SK-N-SH (cell line): ENCODE data around the gene SBF2. TPM values are rescaled to one million over a fixed set of nuclear protein-coding genes. Genes with fewer than 3 reads are reported as not detected.

Source experiments
- CTCF ChIA-PET: fragments of 300-600, 350-600 bp; formaldehyde crosslinking; extraction: SDS; loops from one replicate; lab custom pipeline; 2021; lab: Yijun Ruan, JAX
- POLR2A ChIA-PET: fragments of 350-600 bp; sonication (Branson Sonifier 250); formaldehyde crosslinking; extraction: SDS; loops from one replicate; lab custom pipeline; 2020; ENCODE audit warnings: antibody characterized with exemption, inconsistent platforms; lab: Yijun Ruan, JAX
- DNase-seq: peaks from one replicate; pipeline ENCODE4 v3.0.0; 2012
- H2AFZ ChIP-seq: fragments of 200-600 bp; sonication (generic); 2 replicates; pipeline ENCODE4 v1.8.1; 2016; ENCODE audit warnings: antibody characterized with exemption, mild to moderate bottlenecking, low read depth
- H3F3A ChIP-seq: fragments of 200-600 bp; sonication (generic); replicated peaks from 2 replicates; pipeline ENCODE3; 2016; ENCODE audit warnings: antibody characterized with exemption, mild to moderate bottlenecking; ENCODE audit not compliant: insufficient read depth
- H3K27ac ChIP-seq, 2 experiments: fragments of 200-500 bp in 1 of 2; fragments of 200-600 bp in 1 of 2; sonication (Bioruptor generic) in 1 of 2; sonication (generic), shearing (Covaris generic) in 1 of 2; 2 replicates each; pipeline versions ENCODE4 v1.5.1 to v1.6.1; 2014 to 2016; ENCODE audit warnings: low read depth in 2 of 2, inconsistent platforms in 1 of 2, low read length in 1 of 2, mild to moderate bottlenecking in 1 of 2, mixed read lengths in 1 of 2
- H3K27me3 ChIP-seq: fragments of 200-600 bp; sonication (generic), shearing (Covaris generic); 2 replicates; pipeline ENCODE4 v1.6.1; 2016; ENCODE audit warnings: mixed run types; ENCODE audit not compliant: insufficient read depth
- H3K36me3 ChIP-seq, 2 experiments: fragments of 200-500 bp in 1 of 2; fragments of 200-600 bp in 1 of 2; sonication (Bioruptor generic) in 1 of 2; sonication (generic) in 1 of 2; replicated peaks in 1 of 2; 2 replicates each; pipeline versions ENCODE3 to v1.5.1; 2014 to 2016; ENCODE audit warnings: low read length in 1 of 2, mild to moderate bottlenecking in 1 of 2; ENCODE audit not compliant: insufficient read depth in 2 of 2, control insufficient read depth in 1 of 2
- H3K4me1 ChIP-seq, 2 experiments: fragments of 200-500 bp in 1 of 2; fragments of 200-600 bp in 1 of 2; sonication (Bioruptor generic) in 1 of 2; sonication (generic), shearing (Covaris generic) in 1 of 2; 2 replicates each; pipeline versions ENCODE4 v1.5.1 to v1.6.1; 2014 to 2016; ENCODE audit warnings: low read depth in 1 of 2, low read length in 1 of 2, mixed run types in 1 of 2; ENCODE audit not compliant: insufficient read depth in 2 of 2, control insufficient read depth in 1 of 2
- H3K4me2 ChIP-seq: fragments of 200-600 bp; sonication (generic), shearing (Covaris generic); 2 replicates; pipeline ENCODE4 v1.6.1; 2017; ENCODE audit warnings: mixed run types
- H3K4me3 ChIP-seq, 2 experiments: fragments of 200-500 bp in 1 of 2; fragments of 200-600 bp in 1 of 2; sonication (Bioruptor generic) in 1 of 2; sonication (generic), shearing (Covaris generic) in 1 of 2; 2 replicates each; pipeline versions ENCODE4 v1.5.1 to v1.8.1; 2014 to 2016; ENCODE audit warnings: low read depth in 2 of 2, inconsistent platforms in 1 of 2, low read length in 1 of 2, mild to moderate bottlenecking in 1 of 2, mixed read lengths in 1 of 2, moderate library complexity in 1 of 2
- H3K79me2 ChIP-seq: fragments of 200-600 bp; sonication (generic); 2 replicates; pipeline ENCODE4 v1.8.1; 2017; ENCODE audit warnings: mild to moderate bottlenecking; ENCODE audit not compliant: insufficient read depth
- H3K9ac ChIP-seq: fragments of 200-600 bp; sonication (generic); 2 replicates; pipeline ENCODE4 v1.6.1; 2017; ENCODE audit warnings: mixed run types
- H3K9me2 ChIP-seq: fragments of 200-600 bp; sonication (generic); 2 replicates; pipeline ENCODE4 v1.6.1; 2017; ENCODE audit warnings: mixed run types
- H3K9me3 ChIP-seq: fragments of 200-600 bp; sonication (generic); 2 replicates; pipeline ENCODE4 v1.6.1; 2017; ENCODE audit warnings: mixed run types, mild to moderate bottlenecking, moderate library complexity
- H4K20me1 ChIP-seq: fragments of 200-600 bp; sonication (generic); 2 replicates; pipeline ENCODE4 v1.6.1; 2017; ENCODE audit warnings: mild to moderate bottlenecking, mixed run types; ENCODE audit not compliant: insufficient read depth
- CHD2 ChIP-seq: fragments of 150-350 bp; IDR thresholded peaks from 2 replicates; pipeline ENCODE4 v1.6.1; 2018; ENCODE audit warnings: low read length; ENCODE audit not compliant: partially characterized antibody
- ELF1 ChIP-seq: IDR thresholded peaks from 2 replicates; pipeline ENCODE4 v1.4.0; 2012
- EP300 ChIP-seq, 2 experiments: IDR thresholded peaks; 2 replicates each; pipeline versions ENCODE4 v1.4.0 to v1.6.1; 2012; ENCODE audit warnings: borderline replicate concordance in 1 of 2, low read depth in 1 of 2, low read length in 1 of 2
- FOSL2 ChIP-seq: IDR thresholded peaks from 2 replicates; pipeline ENCODE4 v1.4.0; 2012; ENCODE audit warnings: low read depth, mild to moderate bottlenecking, moderate library complexity, borderline replicate concordance
- FOXJ3 ChIP-seq: sonication (generic); formaldehyde crosslinking; IDR thresholded peaks from 2 replicates; pipeline ENCODE4 v1.5.1; 2020; ENCODE audit warnings: mild to moderate bottlenecking, missing genetic modification reagents
- FOXM1 ChIP-seq: IDR thresholded peaks from 2 replicates; pipeline ENCODE4 v1.4.0; 2012; ENCODE audit warnings: low read depth, mild to moderate bottlenecking
- GATA2 ChIP-seq: sonication (generic); formaldehyde crosslinking; IDR thresholded peaks from 2 replicates; pipeline ENCODE4 v1.5.0; 2020; ENCODE audit warnings: mild to moderate bottlenecking, missing genetic modification reagents
- IRF3 ChIP-seq: fragments of 150-350 bp; IDR thresholded peaks from 2 replicates; pipeline ENCODE4 v1.6.1; 2016; ENCODE audit warnings: mild to moderate bottlenecking, low read depth, low read length
- JUND ChIP-seq: IDR thresholded peaks from 2 replicates; pipeline ENCODE4 v1.4.0; 2012
- MAX ChIP-seq: IDR thresholded peaks from 2 replicates; pipeline ENCODE4 v1.4.0; 2012; ENCODE audit warnings: low read depth
- MXI1 ChIP-seq: IDR thresholded peaks from 2 replicates; pipeline ENCODE4 v1.6.1; 2012; ENCODE audit warnings: mild to moderate bottlenecking, low read depth, low read length, improper control_type of control experiment
- NRF1 ChIP-seq: IDR thresholded peaks from 2 replicates; pipeline ENCODE4 v1.6.1; 2012; ENCODE audit warnings: low read depth, mild to moderate bottlenecking, low read length
- POLR2AphosphoS5 ChIP-seq: IDR thresholded peaks from 2 replicates; pipeline ENCODE4 v1.6.1; 2012; ENCODE audit warnings: low read depth, low read length
- RCOR1 ChIP-seq: fragments of 150-350 bp; IDR thresholded peaks from 2 replicates; pipeline ENCODE4 v1.6.1; 2017; ENCODE audit warnings: antibody characterized with exemption, low read length
- SIN3A ChIP-seq: IDR thresholded peaks from 2 replicates; pipeline ENCODE4 v1.6.1; 2012; ENCODE audit warnings: low read depth, mild to moderate bottlenecking, low read length, moderate library complexity, borderline replicate concordance
- TEAD4 ChIP-seq: IDR thresholded peaks from 2 replicates; pipeline ENCODE4 v1.4.0; 2012; ENCODE audit warnings: mild to moderate bottlenecking, borderline replicate concordance; ENCODE audit not compliant: insufficient read depth
- YY1 ChIP-seq: IDR thresholded peaks from 2 replicates; pipeline ENCODE4 v1.4.0; 2012; ENCODE audit warnings: low read depth, mild to moderate bottlenecking
- WGBS: methylation state at CpG from one replicate; pipeline ENCODE4 v1.1.6; 2017; ENCODE audit warnings: low lambda C conversion rate; 5-methylcytosine and 5-hydroxymethylcytosine counted together
- polyA plus RNA-seq, 3 experiments: library from polyadenylated mRNA; depleted of rRNA; stranded (reverse); fragments of >200 nt; gene quantifications; 2 replicates each; pipeline ENCODE4 v1.2.3, GENCODE V29; 2012
- TF ChIP-seq, protein P1 (sequence below): IDR thresholded peaks from 2 replicates; pipeline ENCODE4 v1.6.1; 2012; ENCODE audit warnings: mild to moderate bottlenecking, low read depth, low read length, moderate library complexity

The SBF2 gene
- polyA plus RNA-seq, 1 of the 3 experiments (the other 2 are of a cell fraction), result 23.0 TPM

GRCh38 chr11:9875862-9876261 is 418.2 kb downstream of the SBF2 start:
- POLR2A ChIA-PET, result no interaction called here

GRCh38 chr11:9875399-9875798 is 418.6 kb downstream of the SBF2 start:
- no peak overlapping the region for H3K4me2 ChIP-seq
- CTCF ChIA-PET, result interaction anchor here (1.5 kb wide), 1 partner anchor 13 kb away, joined by 3 read pairs; no protein-coding TSS in a partner anchor

More at GRCh38 chr11:9875862-9876261, 418.2 kb downstream of the SBF2 start:
- no peak overlapping the region for H2AFZ ChIP-seq
- no peak overlapping the region for H3K4me2 ChIP-seq
- TF ChIP-seq FOXJ3 (CRISPR knock-in tag) (no peak), IRF3 (no peak), POLR2AphosphoS5 (no peak), MXI1 (no peak), GATA2 (CRISPR knock-in tag) (no peak), FOXM1 (no peak), SIN3A (no peak)
- TF ChIP-seq, protein P1, sequence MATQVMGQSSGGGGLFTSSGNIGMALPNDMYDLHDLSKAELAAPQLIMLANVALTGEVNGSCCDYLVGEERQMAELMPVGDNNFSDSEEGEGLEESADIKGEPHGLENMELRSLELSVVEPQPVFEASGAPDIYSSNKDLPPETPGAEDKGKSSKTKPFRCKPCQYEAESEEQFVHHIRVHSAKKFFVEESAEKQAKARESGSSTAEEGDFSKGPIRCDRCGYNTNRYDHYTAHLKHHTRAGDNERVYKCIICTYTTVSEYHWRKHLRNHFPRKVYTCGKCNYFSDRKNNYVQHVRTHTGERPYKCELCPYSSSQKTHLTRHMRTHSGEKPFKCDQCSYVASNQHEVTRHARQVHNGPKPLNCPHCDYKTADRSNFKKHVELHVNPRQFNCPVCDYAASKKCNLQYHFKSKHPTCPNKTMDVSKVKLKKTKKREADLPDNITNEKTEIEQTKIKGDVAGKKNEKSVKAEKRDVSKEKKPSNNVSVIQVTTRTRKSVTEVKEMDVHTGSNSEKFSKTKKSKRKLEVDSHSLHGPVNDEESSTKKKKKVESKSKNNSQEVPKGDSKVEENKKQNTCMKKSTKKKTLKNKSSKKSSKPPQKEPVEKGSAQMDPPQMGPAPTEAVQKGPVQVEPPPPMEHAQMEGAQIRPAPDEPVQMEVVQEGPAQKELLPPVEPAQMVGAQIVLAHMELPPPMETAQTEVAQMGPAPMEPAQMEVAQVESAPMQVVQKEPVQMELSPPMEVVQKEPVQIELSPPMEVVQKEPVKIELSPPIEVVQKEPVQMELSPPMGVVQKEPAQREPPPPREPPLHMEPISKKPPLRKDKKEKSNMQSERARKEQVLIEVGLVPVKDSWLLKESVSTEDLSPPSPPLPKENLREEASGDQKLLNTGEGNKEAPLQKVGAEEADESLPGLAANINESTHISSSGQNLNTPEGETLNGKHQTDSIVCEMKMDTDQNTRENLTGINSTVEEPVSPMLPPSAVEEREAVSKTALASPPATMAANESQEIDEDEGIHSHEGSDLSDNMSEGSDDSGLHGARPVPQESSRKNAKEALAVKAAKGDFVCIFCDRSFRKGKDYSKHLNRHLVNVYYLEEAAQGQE, result no peak
- no peak overlapping the region for H3K27ac ChIP-seq
- no peaks in the 10 kb centered on the region for H3K9me2 ChIP-seq
- WGBS, result 82% methylated on average over 6 of the region's 6 CpGs
- DNase-seq, result no peak
- no peaks in the 10 kb centered on the region for H3K27me3 ChIP-seq
- no peaks in the 10 kb centered on the region for H4K20me1 ChIP-seq
- 0 out of 2 replicates have a peak, but pooled peaks cover 5% of the 10 kb centered on the region for H3K9me3 ChIP-seq
- H3K79me2 ChIP-seq, result no peaks in the 10 kb centered on the region
- CTCF ChIA-PET, result no interaction called here
- H3K4me1 ChIP-seq, result no peaks in the 10 kb centered on the region; a peak in 2 of 4 replicates
- H3K4me3 ChIP-seq, result no peak overlapping the region
- H3K36me3 ChIP-seq, result peaks cover 0 to 14% of the 10 kb centered on the region in 2 experiments
- H3K9ac ChIP-seq, result no peak overlapping the region
- no peaks in the 10 kb centered on the region for H3F3A ChIP-seq

More at GRCh38 chr11:9875399-9875798, 418.6 kb downstream of the SBF2 start:
- H3K4me3 ChIP-seq, result no peak overlapping the region
- peaks cover 0 to 18% of the 10 kb centered on the region in 2 experiments for H3K36me3 ChIP-seq
- no peaks in the 10 kb centered on the region for H3K27me3 ChIP-seq
- DNase-seq, result no peak
- no peaks in the 10 kb centered on the region for H3K79me2 ChIP-seq
- no peaks in the 10 kb centered on the region; a peak in 2 of 4 replicates for H3K4me1 ChIP-seq
- H3K9ac ChIP-seq, result no peak overlapping the region
- H2AFZ ChIP-seq, result no peak overlapping the region
- H3F3A ChIP-seq, result no peaks in the 10 kb centered on the region
- 0 out of 2 replicates have a peak, but pooled peaks cover 5% of the 10 kb centered on the region for H3K9me3 ChIP-seq
- WGBS, result 89% methylated on average over 1 of the region's 1 CpG
- POLR2A ChIA-PET, result no interaction called here
- no peaks in the 10 kb centered on the region for H4K20me1 ChIP-seq
- TF ChIP-seq POLR2AphosphoS5, result no peak
- TF ChIP-seq NRF1, result no peak
- TF ChIP-seq CHD2, result no peak
- no peak for TF ChIP-seq YY1
- no peak for TF ChIP-seq MXI1
- TF ChIP-seq JUND, result no peak
- TF ChIP-seq RCOR1, result no peak
- TF ChIP-seq ELF1, result no peak
- TF ChIP-seq GATA2 (CRISPR knock-in tag), result no peak
- no peak for TF ChIP-seq TEAD4
- no peak for TF ChIP-seq EP300 (IDR thresholded peaks at IDR 0.05; ENCODE audit: borderline replicate concordance in 1 of 2, low read depth in 1 of 2, low read length in 1 of 2)
- TF ChIP-seq IRF3, result no peak
- TF ChIP-seq MAX, result no peak
- TF ChIP-seq FOSL2, result no peak
- H3K27ac ChIP-seq, result no peak overlapping the region
- H3K9me2 ChIP-seq, result no peaks in the 10 kb centered on the region
